Sigmoid colon (tissue), 4 donors: ENCODE results near the gene FAM241B.

Experiments
- CTCF ChIP-seq, 4 experiments: fragments of 450-650 bp in 3 of 4; fragments of 200-600 bp in 1 of 4; IDR thresholded peaks; one replicate each; pipeline ENCODE4 v1.5.1; 2016 to 2019; ENCODE audit warnings: antibody characterized with exemption in 4 of 4, mild to moderate bottlenecking in 3 of 4, moderate library complexity in 2 of 4
- POLR2A ChIP-seq, 2 donors: fragments of 450-650 bp; IDR thresholded peaks; one replicate each; pipeline ENCODE4 v1.6.1; 2016; ENCODE audit warnings: antibody characterized with exemption in 2 of 2, mild to moderate bottlenecking in 2 of 2, moderate library complexity in 2 of 2
- POLR2AphosphoS5 ChIP-seq, 4 donors: sonication (generic); formaldehyde crosslinking; IDR thresholded peaks; one replicate each; pipeline ENCODE4 v1.6.1; 2017; ENCODE audit warnings: antibody characterized with exemption in 4 of 4

GRCh38 chr10:69646185-69647060 lies 16.4 kb downstream of the FAM241B start:
- no peak for TF ChIP-seq POLR2A (IDR thresholded peaks at IDR 0.05)
- no peak for TF ChIP-seq CTCF (IDR thresholded peaks at IDR 0.05)
- no peak for TF ChIP-seq POLR2AphosphoS5 (IDR thresholded peaks at IDR 0.05)
